Hindlimb muscle (tissue), 1 donor: ENCODE results near the gene TRIM61. TPM values are rescaled to one million over a fixed set of nuclear protein-coding genes. Genes with fewer than 3 reads are reported as not detected.
A peak's percentile ranks its signal among the peaks of the same experiment; 100 is the strongest.
"Not testable (repeated sequence)": the region's sequence is repeated elsewhere in the genome, so short reads cannot be mapped to it uniquely, and the experiment has no call there.

Experiments used
- DNase-seq: peaks from one replicate; pipeline ENCODE4 v3.0.0-alpha.2; 2013
- polyA plus RNA-seq: library from polyadenylated mRNA; unstranded; fragments of 120-200 nt; gene quantifications from one replicate; pipeline ENCODE4 v1.2.1, GENCODE V29; 2013; ENCODE audit not compliant: insufficient read length

Gene TRIM61
- polyA plus RNA-seq, 1 donor: 3.1 TPM

GRCh38 chr4:164956766-164957643 lies 20.5 kb downstream of the TRIM61 start:
- peak; percentile 23 for DNase-seq

DNA sequence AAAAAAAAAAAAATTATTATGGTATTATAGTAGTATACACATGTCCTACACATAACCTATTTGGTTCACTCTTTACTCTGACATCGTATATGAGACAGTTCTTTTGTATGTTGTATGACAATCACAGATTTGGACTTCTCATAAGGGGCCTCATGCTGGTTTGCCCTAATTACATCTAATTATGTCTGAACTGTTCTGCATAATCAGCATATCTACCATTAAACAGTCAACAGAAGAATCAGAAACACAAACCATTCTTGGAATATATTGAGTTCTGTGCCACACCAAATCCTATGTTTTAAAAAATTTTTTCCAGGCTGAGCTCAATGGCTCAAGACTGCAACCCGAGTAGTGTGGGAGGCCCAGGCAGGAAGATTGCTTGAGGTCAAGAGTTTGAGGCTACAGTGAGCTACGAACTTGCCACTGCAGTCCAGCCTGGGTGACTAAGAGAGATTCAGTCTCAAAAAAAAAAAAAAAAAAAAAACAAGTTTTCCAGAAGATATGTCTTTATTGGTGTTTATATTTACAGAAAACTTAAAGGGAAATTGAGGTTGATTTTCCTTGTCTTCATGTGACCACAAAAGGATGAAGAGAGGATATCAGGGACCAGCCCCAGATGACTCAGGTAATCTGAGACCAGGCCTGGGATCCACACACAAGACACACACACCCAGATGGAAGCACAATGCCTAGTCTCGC lies 22.2 kb downstream of the TRIM61 start:
- DNase-seq: no peak

GRCh38 chr4:164952551-164952950 lies 24.9 kb downstream of the TRIM61 start:
- DNase-seq: no peak

- DNase-seq: peak; percentile 58
Observed at GRCh38 chr4:164949448-164950143, 27.9 kb downstream of the TRIM61 start.

DNA sequence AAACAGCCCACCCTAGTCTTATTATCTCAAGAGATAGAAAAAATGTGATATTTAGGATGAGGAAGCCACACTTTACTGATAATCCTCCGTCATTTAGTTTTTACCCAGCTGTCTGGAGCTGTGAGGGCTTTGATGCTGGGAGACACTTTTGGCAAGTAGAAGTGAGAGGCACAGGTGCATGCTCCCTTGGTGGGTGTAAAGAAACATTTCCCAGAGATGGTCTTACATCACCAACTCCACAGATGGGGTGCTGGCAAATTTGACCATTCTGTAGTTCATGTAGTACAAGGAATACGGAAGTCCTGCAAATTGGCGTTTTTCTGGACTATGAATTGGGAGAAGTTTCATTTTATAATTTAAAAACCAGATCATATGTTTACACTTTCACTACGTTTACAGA lies 28.5 kb downstream of the TRIM61 start:
- no peak for DNase-seq

DNA sequence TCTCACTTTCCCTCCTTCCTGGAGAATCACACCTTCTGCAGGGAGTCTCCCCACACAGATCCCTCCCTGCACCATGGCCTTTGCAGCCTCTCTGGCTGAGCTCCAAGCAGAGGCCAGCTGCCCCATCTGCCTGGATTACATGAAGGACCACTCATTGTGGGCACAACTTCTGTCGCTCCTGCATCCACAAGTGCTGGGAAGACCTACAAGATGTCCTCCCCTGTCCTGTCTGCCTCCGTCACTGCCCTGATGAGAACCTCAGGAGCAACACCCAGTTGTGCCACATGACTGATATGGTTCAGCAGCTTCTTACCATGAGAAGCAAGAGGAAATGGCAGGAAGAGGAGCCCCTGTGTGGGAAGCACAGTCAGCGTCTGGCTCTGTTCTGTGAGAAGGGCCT lies 29.5 kb downstream of the TRIM61 start:
- not testable (repeated sequence) for DNase-seq

DNA sequence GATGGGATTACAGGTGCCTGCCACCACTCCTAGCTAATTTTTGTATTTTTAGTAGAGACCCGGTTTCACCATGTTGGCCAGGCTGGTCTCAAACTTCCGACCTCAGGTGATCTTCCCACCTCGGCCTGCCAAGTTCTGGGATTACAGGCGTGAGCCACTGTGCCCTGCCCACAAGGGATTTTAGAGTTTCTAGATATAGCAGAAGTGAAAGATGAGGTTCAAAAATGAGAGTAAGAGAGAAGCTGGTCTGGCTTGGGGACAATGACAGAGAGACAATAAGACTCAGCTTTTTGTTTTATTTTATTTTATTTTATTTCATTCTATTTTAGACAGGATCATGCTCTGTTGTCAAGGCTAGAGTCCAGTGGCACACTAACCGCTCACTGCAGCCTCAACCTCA lies 30.6 kb downstream of the TRIM61 start:
- no peak for DNase-seq

GRCh38 chr4:164945146-164945545 lies 32.3 kb downstream of the TRIM61 start:
- DNase-seq: no peak

DNA sequence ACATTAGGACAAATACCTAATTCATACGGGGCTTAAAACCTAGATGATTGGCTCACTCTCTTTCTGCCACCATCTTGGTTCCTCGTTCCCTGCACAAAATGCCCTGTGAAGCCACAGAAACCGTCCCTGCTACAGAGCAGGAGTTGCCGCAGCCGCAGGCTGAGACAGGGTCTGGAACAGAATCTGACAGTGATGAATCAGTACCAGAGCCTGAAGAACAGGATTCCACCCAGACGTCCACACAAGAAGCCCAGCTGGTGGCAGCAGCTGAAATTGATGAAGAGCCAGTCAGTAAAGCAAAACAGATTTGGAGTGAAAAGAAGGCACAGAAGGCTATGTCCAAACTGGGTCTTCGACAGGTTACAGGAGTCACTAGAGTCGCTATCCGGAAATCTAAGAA lies 34.3 kb downstream of the TRIM61 start:
- DNase-seq: no peak

DNA sequence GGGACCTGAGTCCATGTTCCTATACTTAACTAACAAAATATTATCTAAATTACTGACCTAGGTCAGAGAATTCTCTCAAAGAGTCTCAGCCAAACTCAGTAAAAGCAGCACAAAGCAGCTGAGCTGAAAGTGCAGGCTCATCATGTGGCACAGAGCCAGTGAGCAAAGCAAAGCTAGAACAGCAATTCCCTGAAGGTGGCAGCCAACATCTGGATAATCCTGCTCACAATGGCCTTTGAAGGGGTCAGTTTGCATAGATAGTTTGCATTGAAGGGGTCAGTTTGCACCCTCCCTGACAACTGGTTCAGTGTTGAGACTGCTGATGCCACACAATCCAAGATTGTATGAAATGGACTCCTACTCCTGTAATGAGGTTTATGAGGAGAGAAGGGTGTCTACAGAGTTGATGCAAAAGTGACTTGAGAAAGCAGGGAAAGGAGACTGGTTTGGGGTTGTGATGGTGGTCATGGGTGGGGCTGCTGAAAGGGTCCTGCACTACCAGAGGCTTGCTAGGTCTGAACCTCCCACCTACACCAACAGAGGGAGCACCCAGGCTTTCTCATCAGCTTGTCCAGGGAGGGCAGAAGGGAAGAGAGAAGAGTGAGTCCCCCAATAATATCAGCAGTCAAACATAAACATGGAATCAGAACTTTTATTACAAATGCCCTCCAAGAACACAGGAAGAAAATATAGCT lies 39.7 kb downstream of the TRIM61 start:
- DNase-seq: peak; percentile 86

DNA sequence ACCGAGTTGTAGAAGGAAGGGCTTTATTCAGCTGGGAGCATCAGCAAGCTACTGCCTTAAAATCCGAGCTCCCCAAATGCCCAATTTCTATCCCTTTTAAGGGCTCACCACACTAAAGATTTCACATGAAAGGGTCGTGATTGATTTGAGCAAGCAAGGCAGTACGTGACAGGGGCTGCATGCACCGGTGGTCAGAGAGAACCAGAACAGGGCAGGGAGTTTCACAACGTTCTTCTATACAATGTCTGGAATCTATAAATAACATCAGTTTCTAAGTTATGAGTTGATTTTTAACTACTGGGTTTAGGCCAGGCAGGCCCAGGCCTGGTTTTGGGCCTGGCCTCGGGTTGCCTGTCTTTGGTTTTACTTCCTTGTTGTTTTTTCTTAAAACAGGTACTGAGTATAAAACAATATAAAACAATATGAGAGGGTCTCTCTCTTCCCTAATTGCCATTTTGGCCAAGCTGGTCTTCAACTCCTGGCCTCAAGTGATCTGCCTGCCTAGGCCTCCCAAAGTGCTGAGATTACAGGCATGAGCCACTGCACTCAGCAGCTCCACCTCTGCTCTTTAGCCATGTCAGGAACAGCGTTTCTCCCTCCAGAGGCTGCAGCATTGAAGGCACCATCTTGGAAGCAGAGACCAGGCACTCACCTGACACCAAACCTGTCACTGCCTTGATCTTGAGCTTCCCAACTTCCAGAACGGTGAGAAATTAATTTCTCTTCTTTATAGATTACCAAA lies 41.4 kb downstream of the TRIM61 start:
- not testable (repeated sequence) for DNase-seq

DNA sequence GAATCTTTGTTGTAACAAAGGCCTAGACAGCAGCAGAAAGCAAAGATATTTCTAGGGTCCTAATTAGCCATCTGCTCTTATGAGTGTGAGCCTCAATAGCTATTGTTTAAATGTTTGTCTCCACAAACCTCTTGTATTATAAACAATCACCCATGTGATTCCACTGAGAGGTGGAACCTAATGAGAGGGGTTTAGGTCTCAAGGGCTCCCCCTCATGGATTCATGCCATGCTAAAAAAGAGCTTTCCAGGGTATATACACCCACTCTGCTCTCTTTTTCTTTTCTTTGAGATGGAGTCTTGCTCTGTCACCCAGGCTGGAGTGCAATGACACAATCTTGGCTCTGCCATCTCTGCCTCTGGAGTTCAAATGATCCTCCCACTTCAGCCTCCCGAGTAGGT lies 42.1 kb downstream of the TRIM61 start:
- no peak for DNase-seq

GRCh38 chr4:164933244-164933643 lies 44.2 kb downstream of the TRIM61 start:
- DNase-seq: no peak

GRCh38 chr4:164931551-164932324 lies 45.7 kb downstream of the TRIM61 start:
- no peak for DNase-seq

- DNase-seq: no peak
Observed at GRCh38 chr4:164930647-164931046, 46.8 kb downstream of the TRIM61 start.

- DNase-seq: not testable (repeated sequence)
Observed at GRCh38 chr4:164927101-164927500, 50.4 kb downstream of the TRIM61 start.

- no peak for DNase-seq
Observed at GRCh38 chr4:164926301-164926700, 51.2 kb downstream of the TRIM61 start.

DNA sequence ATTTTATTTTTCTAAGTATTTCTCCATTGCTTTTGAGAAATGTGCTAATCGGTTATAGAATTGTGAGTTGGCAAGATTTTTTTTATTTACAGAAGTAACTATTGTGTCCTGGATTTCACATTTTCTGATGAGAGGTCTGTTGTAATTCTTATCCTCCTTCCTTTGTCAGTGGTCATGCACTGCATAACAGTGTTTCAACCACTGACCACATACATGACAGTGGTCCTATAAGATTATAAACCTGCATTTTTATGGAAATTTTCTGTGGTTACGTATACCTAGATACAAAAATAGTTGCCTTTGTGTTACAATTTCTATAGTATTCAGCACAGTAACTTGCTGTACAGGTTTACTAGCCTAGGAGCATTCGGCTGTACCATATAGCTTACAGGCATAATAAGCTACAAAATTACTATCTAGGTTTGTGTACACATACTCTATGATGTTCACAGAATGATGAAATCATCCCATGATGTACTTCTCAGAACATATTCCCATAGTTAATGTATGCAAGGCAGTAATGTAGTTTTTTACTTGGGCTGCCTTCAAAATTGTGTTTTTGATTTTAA lies 52.7 kb downstream of the TRIM61 start:
- no peak for DNase-seq

GRCh38 chr4:164918956-164919355 lies 58.5 kb downstream of the TRIM61 start:
- DNase-seq: no peak
